Measurements from ENCODE around the gene ALPL.

Gene ALPL

DNA sequence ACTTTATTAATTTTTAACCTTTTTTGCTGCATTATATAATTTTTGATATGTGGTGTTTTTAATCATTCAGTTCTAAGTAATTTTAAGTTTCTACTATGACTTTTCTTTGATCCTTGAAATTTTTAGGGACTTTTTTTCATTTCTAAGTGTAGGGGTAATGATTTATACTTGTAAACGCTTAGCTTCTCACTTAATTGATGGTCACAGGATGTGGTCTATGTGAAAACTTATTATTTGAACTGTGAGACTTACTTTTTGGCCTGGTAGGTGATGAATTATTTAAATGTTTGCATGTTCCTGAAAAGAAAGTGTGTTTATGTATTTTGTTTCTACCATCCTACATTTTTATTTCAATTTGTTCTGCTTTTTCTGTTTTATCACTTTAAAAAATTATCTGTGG lies 17.2 kb downstream of the ALPL start:
- FAIRE-seq (no peak), DNase-seq (ENCODE audit: low spot score) (no peak)

GRCh38 chr1:21530368-21531016 lies 21.3 kb downstream of the ALPL start:
- FAIRE-seq (no peak), DNase-seq (ENCODE audit: low spot score) (no peak)

DNA sequence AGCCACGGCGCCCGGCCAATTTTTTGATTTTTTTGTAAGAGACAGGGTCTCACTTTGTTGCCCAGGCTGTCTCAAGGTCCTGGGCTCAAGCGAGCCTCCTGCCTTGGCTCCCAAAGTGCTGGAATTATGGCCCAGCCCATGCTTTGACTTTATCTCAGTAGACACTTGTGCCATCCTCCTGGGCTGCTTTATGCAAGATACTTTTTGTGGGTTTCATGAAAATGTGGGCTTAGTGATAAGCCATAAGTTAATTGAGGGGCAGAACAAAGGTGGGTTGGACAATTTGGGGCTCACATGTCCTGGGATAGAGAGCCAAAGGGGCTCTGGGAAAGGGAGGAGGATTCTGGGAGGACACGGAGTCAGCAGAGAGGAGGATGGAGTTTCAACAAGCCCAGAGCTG lies 22.0 kb downstream of the ALPL start:
- DNase-seq (ENCODE audit: low spot score) (no peak), FAIRE-seq (no peak)

DNA sequence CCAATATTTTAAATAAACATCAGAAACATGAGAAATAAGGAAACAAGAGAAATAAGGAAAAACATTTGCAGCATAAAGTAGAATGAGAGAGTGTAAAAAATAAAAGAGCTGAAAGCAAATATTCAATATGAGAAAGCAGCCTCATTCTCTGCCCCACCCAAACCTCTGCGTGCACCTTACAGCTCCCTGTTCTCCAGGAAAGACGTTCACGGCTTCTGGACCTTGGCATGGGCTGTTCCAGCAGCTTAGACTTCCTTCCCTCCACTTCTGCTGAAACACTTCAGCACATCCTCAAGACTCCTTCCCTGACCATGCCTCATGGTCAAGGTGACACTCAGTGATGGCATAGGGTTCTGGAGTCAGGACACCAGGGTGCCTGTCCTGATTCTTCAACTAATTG lies 23.3 kb downstream of the ALPL start:
- no peak for DNase-seq (ENCODE audit: low spot score)
- no peak for FAIRE-seq

DNA sequence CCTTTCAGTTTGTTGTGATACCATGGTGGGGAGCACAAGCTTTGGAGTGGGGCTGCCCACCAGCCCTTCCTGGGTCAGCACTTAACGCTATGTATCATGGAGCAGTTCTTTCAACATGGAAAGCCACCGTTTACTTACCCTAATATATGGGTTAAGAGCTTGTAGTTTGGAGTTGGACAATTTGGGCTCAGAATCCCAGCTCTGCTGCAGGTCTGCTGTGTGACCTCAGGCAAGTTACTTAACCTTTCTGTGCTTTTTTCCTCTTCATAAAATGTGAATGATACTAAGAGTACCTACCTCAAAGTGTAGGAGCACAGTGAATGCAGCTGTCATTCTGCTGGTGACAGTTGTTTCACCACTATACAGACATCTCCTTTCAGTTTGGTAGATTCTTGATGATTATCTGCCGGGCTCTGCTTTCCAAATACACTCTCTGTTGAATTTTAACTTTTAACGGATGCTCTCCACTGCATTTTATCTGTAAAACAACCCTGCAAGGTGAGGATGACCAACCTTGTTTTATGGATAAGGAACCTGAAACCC lies 23.8 kb downstream of the ALPL start:
- no peak for DNase-seq (ENCODE audit: low spot score)
- FAIRE-seq = no peak

DNA sequence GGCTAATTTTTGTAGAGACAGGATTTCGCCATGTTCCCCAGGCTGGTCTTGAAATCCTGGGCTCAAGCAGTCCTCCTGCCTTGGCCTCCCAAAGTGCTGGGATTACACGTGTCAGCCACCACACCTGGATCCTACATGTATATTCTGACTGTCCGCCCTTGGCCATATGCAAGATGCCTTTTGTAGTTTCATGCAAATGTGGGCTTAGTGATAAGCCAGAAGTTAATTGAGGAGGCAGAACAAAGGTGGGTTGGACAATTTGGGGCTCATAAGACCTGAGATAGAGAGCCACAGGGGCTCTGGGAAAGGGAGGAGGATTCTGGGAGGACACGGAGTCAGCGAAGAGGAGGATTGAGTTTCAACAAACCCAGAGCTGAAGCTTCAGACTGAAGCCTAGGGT lies 24.9 kb downstream of the ALPL start:
- no peak for FAIRE-seq

GRCh38 chr1:21534674-21535378 lies 25.6 kb downstream of the ALPL start:
- DNase-seq (ENCODE audit: low spot score) (peak; percentile 36), FAIRE-seq (no peak)

More for the DNA sequence above, 24.9 kb downstream of the ALPL start:
- DNase-seq (ENCODE audit: low spot score) = no peak

DNA sequence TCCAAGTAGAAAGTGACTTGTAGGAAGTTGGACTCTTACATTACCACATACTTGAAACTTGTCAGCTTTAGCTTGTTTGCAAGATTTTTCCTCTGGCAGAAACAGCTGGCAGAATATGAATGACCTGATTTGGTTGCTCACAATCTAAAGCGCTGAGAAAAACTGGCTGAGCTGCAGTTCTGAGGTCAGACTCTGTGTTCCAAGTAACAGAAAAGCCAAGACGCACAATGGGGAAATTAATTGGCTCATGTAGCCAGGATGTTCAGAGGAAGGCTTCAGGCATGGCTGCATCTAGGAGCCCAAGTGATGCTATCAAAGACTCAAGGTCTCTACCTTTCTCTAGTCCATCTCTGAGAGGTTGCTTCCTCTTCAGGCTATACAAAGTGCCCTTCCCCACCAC lies 27.0 kb downstream of the ALPL start:
- FAIRE-seq (no peak), DNase-seq (ENCODE audit: low spot score) (no peak)

GRCh38 chr1:21537511-21537931 lies 28.3 kb downstream of the ALPL start:
- DNase-seq (ENCODE audit: low spot score) = no peak
- no peak for FAIRE-seq

- FAIRE-seq (no peak), DNase-seq (ENCODE audit: low spot score) (no peak)
Measured at GRCh38 chr1:21537932-21538630, 28.9 kb downstream of the ALPL start.

GRCh38 chr1:21539933-21540332 lies 30.7 kb downstream of the ALPL start:
- no peak for DNase-seq (ENCODE audit: low spot score)
- no peak for FAIRE-seq

DNA sequence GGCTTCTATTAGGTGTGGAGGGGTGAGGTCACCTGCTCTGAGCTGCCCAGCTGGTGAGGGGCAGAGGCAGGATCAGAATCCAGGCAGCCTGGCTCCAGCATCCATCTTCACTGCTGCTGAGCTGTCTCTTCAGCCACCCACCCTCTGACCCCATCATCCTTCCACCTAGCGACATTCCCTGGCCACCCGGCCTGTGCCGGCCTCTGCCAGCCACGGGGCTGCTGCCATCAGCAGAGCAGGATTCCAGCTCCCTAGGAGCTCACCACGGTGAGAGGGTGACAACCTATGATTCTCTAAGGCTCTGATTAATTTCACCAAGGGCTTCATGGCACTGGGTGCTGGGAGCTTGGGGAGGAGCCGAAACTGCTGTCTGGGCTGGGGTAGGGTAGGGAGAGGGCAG lies 32.1 kb downstream of the ALPL start:
- FAIRE-seq (no peak), DNase-seq (ENCODE audit: low spot score) (no peak)

DNA sequence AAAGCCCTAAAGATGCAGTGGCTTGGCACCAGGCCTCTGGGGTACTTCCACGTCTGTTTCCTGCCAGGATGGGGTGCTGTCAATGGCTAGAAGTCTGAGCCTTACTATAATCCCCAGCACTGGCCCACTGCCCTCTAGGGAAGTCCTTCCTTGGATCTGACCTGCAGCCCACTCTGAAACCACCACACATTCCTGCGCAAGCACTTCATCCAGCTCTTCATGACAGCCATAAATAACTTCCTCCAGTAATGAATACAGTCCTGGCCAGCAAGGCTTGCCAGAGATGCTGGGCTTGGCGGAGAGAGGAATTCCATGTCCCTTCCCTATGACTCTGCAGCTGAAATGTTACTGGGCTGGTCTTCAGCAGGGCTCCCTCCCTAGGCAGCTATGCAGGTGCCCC lies 32.6 kb downstream of the ALPL start:
- FAIRE-seq (no peak), DNase-seq (ENCODE audit: low spot score) (no peak)

DNA sequence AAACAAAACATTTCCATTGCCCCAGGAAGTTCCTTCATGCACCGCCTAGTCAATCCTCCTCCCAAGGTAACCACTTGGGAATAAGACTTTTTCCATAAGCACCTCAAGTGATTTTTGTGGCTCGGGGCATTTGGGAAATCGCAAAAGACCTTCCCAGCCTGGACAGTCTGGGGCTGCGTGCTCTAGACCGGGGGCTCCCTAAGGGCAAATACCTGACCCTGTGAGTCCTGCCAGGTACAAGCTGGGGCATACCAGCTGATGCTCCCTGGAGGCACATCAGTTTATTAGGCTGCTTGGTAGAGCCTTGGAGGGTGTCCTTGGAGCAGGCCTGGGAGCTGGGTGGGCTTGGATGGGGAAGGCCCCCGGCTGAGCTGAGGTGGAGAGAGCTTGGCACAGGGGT lies 34.4 kb downstream of the ALPL start:
- no peak for FAIRE-seq
- no peak for DNase-seq (ENCODE audit: low spot score)

GRCh38 chr1:21544095-21544494 lies 34.9 kb downstream of the ALPL start:
- FAIRE-seq (no peak), DNase-seq (ENCODE audit: low spot score) (no peak)

GRCh38 chr1:21546122-21546825 lies 37.1 kb downstream of the ALPL start:
- no peak for FAIRE-seq
- no peak for DNase-seq (ENCODE audit: low spot score)

DNA sequence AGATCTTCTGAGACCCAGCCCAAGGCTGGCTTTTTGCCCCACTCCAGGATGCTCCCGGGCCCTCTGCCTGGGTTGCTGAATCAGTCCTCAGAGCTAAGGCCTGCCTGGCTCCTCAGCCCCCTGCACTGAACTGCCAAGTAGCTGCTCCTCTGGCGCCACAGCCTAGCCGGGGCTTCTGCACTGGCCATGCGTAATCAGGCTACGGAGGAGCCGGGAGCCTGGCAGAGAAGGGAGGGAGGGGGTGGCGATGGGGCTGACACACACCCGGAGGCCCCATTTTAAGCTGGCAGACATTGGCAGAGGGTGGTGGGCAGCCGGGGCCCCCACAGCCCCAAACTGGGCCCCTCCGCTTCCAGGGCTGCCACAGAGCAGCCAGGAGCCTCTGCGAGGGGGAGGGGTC lies 38.7 kb downstream of the ALPL start:
- FAIRE-seq = no peak
- no peak for DNase-seq (ENCODE audit: low spot score)

- FAIRE-seq (no peak), DNase-seq (ENCODE audit: low spot score) (no peak)
Measured at GRCh38 chr1:21550097-21550496, 40.9 kb downstream of the ALPL start.

DNA sequence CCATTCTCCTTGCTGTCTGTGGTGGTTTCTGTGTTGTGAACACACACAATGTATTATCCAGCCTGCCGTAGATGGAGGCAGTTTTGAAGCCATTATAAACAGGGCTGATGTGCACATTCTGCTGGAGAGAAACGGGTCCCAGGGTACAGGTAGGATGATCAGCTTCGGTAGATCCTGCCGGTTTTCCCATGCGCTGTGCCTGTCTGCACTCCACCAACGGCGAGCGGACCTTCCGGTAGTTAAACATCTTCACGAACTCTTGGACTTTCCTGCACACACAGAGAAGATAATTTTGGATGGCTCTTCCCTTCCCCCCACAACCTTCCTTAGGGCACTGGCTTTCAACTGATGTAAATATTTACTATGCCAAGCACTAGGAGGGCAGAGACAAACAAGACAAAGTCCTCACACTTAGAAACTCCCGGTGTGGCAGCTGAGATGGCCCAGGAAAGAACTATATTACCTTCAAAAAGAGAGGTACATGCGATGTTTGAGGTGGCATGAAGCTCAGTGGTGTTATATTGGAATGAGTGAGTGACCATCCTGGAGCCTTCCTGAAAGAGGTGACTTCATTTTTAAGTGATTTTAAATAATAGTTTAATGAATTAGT lies 41.7 kb downstream of the ALPL start:
- DNase-seq (ENCODE audit: low spot score) = no peak
- no peak for FAIRE-seq

GRCh38 chr1:21552715-21553114 lies 43.5 kb downstream of the ALPL start:
- FAIRE-seq (no peak), DNase-seq (ENCODE audit: low spot score) (no peak)
